ENCODE measurements around the gene GABRB2.

GABRB2 gene

DNA sequence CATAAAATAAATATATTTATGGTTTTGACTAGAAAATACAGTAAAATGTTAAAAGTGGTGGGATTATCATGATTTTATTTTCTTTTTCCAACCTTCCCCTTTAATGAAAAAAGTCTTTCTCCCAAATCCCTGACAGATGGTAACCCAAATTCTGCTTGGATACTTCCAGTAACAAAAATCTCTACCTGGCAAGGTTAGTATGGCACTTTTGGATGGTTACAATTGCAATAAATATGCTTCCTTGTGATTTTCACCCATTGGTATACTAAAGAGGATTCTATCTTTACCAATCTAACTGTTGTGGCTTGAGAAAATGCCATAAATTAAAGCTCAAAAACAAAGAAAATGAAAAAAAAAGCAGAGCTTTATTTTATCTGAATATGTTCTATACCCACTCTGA is 62.8 kb downstream of the GABRB2 start (continued):
- no peak for TF ChIP-seq BACH2 (CRISPR knock-in tag; IDR thresholded peaks at IDR 0.05; ENCODE audit: borderline replicate concordance)
- TF ChIP-seq, protein P1, sequence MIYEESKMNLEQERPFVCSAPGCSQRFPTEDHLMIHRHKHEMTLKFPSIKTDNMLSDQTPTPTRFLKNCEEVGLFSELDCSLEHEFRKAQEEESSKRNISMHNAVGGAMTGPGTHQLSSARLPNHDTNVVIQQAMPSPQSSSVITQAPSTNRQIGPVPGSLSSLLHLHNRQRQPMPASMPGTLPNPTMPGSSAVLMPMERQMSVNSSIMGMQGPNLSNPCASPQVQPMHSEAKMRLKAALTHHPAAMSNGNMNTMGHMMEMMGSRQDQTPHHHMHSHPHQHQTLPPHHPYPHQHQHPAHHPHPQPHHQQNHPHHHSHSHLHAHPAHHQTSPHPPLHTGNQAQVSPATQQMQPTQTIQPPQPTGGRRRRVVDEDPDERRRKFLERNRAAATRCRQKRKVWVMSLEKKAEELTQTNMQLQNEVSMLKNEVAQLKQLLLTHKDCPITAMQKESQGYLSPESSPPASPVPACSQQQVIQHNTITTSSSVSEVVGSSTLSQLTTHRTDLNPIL (CRISPR knock-in tag; IDR thresholded peaks at IDR 0.05; ENCODE audit: low read depth), result no peak
- no peak for TF ChIP-seq ZNF8 (CRISPR knock-in tag; IDR thresholded peaks at IDR 0.05)
- no peak for TF ChIP-seq CSDC2 (CRISPR knock-in tag; IDR thresholded peaks at IDR 0.05)

DNA sequence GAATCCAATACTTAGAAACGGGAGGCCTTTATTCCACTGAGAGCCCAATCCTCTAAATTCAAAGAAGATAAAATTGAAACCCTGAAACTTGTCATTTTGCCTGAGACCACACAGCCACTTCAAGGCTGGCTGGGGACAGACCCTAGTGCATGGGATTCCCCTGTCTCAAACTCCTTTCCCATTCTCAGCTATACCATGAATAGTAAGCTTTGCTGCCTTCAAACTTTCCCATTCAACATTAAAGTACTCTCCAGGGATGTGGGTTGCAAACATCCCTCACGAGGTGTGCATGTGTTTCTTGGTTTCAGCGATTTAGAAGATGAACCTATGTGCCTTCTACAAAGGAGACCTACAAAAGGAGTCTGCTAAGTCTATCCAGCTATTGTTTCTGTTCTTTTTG is 64.6 kb downstream of the GABRB2 start:
- TF ChIP-seq ZNF8 (CRISPR knock-in tag; IDR thresholded peaks at IDR 0.05), result no peak
- TF ChIP-seq TOX (CRISPR knock-in tag; IDR thresholded peaks at IDR 0.05; ENCODE audit: borderline replicate concordance), result no peak
- TF ChIP-seq BACH2 (CRISPR knock-in tag; IDR thresholded peaks at IDR 0.05; ENCODE audit: borderline replicate concordance), result no peak
- TF ChIP-seq, protein P1 (CRISPR knock-in tag; IDR thresholded peaks at IDR 0.05; ENCODE audit: low read depth), result no peak
- TF ChIP-seq RARB (CRISPR knock-in tag; IDR thresholded peaks at IDR 0.05), result no peak
- no peak for TF ChIP-seq CSDC2 (CRISPR knock-in tag; IDR thresholded peaks at IDR 0.05)
- TF ChIP-seq OSR1 (CRISPR knock-in tag; IDR thresholded peaks at IDR 0.05), result no peak
- no peak for TF ChIP-seq PPARA (CRISPR knock-in tag; IDR thresholded peaks at IDR 0.05; ENCODE audit: borderline replicate concordance)
- TF ChIP-seq, protein P2, sequence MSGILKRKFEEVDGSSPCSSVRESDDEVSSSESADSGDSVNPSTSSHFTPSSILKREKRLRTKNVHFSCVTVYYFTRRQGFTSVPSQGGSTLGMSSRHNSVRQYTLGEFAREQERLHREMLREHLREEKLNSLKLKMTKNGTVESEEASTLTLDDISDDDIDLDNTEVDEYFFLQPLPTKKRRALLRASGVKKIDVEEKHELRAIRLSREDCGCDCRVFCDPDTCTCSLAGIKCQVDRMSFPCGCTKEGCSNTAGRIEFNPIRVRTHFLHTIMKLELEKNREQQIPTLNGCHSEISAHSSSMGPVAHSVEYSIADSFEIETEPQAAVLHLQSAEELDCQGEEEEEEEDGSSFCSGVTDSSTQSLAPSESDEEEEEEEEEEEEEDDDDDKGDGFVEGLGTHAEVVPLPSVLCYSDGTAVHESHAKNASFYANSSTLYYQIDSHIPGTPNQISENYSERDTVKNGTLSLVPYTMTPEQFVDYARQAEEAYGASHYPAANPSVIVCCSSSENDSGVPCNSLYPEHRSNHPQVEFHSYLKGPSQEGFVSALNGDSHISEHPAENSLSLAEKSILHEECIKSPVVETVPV (CRISPR knock-in tag; IDR thresholded peaks at IDR 0.05), result no peak
- no peak for TF ChIP-seq ESRRG (CRISPR knock-in tag; IDR thresholded peaks at IDR 0.05)
- TF ChIP-seq GLIS3 (CRISPR knock-in tag; IDR thresholded peaks at IDR 0.05), result no peak
- no peak for TF ChIP-seq ISL1 (CRISPR knock-in tag; IDR thresholded peaks at IDR 0.05)
- TF ChIP-seq ZNF565 (CRISPR knock-in tag; conservative IDR thresholded peaks at IDR 0.05; ENCODE audit: low read depth), result no peak
- no peak for TF ChIP-seq SNAI2 (CRISPR knock-in tag; IDR thresholded peaks at IDR 0.05)
- TF ChIP-seq, protein P3, sequence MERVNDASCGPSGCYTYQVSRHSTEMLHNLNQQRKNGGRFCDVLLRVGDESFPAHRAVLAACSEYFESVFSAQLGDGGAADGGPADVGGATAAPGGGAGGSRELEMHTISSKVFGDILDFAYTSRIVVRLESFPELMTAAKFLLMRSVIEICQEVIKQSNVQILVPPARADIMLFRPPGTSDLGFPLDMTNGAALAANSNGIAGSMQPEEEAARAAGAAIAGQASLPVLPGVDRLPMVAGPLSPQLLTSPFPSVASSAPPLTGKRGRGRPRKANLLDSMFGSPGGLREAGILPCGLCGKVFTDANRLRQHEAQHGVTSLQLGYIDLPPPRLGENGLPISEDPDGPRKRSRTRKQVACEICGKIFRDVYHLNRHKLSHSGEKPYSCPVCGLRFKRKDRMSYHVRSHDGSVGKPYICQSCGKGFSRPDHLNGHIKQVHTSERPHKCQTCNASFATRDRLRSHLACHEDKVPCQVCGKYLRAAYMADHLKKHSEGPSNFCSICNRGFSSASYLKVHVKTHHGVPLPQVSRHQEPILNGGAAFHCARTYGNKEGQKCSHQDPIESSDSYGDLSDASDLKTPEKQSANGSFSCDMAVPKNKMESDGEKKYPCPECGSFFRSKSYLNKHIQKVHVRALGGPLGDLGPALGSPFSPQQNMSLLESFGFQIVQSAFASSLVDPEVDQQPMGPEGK (CRISPR knock-in tag; IDR thresholded peaks at IDR 0.05; ENCODE audit: borderline replicate concordance), result no peak
- TF ChIP-seq ZFP3 (CRISPR knock-in tag; IDR thresholded peaks at IDR 0.05), result no peak
- TF ChIP-seq ZC3H10 (CRISPR knock-in tag; IDR thresholded peaks at IDR 0.05), result no peak
- no peak for TF ChIP-seq ZNF70 (CRISPR knock-in tag; IDR thresholded peaks at IDR 0.05)
- TF ChIP-seq, protein P4, sequence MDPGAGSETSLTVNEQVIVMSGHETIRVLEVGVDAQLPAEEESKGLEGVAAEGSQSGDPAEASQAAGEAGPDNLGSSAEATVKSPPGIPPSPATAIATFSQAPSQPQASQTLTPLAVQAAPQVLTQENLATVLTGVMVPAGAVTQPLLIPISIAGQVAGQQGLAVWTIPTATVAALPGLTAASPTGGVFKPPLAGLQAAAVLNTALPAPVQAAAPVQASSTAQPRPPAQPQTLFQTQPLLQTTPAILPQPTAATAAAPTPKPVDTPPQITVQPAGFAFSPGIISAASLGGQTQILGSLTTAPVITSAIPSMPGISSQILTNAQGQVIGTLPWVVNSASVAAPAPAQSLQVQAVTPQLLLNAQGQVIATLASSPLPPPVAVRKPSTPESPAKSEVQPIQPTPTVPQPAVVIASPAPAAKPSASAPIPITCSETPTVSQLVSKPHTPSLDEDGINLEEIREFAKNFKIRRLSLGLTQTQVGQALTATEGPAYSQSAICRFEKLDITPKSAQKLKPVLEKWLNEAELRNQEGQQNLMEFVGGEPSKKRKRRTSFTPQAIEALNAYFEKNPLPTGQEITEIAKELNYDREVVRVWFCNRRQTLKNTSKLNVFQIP (CRISPR knock-in tag; IDR thresholded peaks at IDR 0.05; ENCODE audit: borderline replicate concordance, low read depth), result no peak
- no peak for TF ChIP-seq ZFP30 (CRISPR knock-in tag; IDR thresholded peaks at IDR 0.05)
- ATAC-seq, result no peak

DNA sequence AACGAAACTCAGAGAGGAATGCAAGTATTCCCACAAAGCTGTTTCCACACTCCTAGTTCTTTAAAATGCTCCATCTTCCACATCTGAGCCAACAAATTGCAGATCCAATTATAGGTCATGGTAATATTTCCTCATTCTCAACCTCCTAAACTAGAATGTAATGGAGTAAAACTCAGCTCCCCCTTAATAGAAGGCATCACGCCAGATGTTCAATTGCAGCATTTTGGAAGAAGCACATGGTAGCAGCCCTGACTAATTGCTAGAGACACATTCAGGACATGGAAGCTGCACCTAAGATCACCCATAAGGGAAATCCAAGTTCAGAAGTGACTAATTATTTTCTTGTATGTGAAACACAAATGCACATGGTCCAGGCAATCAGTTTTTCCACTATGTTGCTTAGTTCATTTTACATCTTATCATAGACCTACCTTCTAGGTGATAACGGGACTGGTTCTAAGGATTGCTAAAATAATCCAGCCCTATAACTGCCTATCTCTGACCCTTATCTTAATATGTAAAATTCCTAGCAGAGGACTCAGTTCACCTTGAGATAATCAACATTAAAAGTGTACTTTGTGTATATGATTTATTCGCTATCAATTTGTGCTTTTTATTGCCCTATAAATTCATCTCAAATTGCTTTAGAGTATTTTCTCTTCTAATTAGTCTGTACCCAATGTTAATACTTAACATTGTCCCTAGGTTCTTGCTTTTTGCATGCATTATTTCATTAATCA is 75.1 kb downstream of the GABRB2 start:
- ATAC-seq, result no peak
- TF ChIP-seq, protein P2 (CRISPR knock-in tag; IDR thresholded peaks at IDR 0.05), result no peak
- no peak for TF ChIP-seq RARB (CRISPR knock-in tag; IDR thresholded peaks at IDR 0.05)
- TF ChIP-seq, protein P3 (CRISPR knock-in tag; IDR thresholded peaks at IDR 0.05; ENCODE audit: borderline replicate concordance), result no peak
- no peak for TF ChIP-seq ZNF70 (CRISPR knock-in tag; IDR thresholded peaks at IDR 0.05)
- TF ChIP-seq ESRRG (CRISPR knock-in tag; IDR thresholded peaks at IDR 0.05), result no peak
- no peak for TF ChIP-seq ISL1 (CRISPR knock-in tag; IDR thresholded peaks at IDR 0.05)
